Lower leg skin (tissue), 3 donors: Measurements from ENCODE around the gene PRG3.

Experiments
- POLR2A ChIP-seq, 2 donors: fragments of 450-650 bp; IDR thresholded peaks; one replicate each; pipeline ENCODE4 v1.6.1; 2016 to 2017; ENCODE audit warnings: antibody characterized with exemption in 2 of 2, mild to moderate bottlenecking in 1 of 2, moderate library complexity in 1 of 2
- TF ChIP-seq, protein P1 (sequence below), 3 donors: fragments of 450-650 bp; IDR thresholded peaks; one replicate each; pipeline ENCODE4 v1.5.1; 2016; ENCODE audit warnings: antibody characterized with exemption in 3 of 3, mild to moderate bottlenecking in 3 of 3, moderate library complexity in 2 of 3

DNA sequence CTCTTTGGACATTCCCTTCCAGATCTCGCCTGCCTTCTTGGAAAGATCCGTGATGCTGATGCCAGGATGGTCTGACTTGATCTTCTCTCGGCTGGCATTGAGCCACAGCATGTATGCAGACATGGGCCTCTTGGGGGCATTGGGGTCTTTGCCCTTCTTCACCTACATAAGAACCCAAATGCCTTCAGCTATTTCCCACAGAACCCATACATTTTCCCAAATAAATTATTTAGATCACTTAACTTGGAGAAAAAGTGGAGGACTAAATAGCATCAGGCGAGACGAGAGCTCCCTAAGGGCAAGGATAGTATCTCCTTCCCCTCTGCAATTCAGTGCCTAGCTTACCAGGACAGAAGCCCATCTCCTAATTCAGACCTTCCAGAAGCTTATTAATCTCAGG lies 53.2 kb downstream of the PRG3 start:
- no peak for TF ChIP-seq POLR2A (IDR thresholded peaks at IDR 0.05)
- TF ChIP-seq, protein P1, sequence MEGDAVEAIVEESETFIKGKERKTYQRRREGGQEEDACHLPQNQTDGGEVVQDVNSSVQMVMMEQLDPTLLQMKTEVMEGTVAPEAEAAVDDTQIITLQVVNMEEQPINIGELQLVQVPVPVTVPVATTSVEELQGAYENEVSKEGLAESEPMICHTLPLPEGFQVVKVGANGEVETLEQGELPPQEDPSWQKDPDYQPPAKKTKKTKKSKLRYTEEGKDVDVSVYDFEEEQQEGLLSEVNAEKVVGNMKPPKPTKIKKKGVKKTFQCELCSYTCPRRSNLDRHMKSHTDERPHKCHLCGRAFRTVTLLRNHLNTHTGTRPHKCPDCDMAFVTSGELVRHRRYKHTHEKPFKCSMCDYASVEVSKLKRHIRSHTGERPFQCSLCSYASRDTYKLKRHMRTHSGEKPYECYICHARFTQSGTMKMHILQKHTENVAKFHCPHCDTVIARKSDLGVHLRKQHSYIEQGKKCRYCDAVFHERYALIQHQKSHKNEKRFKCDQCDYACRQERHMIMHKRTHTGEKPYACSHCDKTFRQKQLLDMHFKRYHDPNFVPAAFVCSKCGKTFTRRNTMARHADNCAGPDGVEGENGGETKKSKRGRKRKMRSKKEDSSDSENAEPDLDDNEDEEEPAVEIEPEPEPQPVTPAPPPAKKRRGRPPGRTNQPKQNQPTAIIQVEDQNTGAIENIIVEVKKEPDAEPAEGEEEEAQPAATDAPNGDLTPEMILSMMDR (IDR thresholded peaks at IDR 0.05): no peak
